GM21723 (cell line): ENCODE measurements around the gene ATP8A1.
"Not testable (repeated sequence)": the region's sequence is repeated elsewhere in the genome, so short reads cannot be mapped to it uniquely, and the experiment has no call there.

Experiments
- ATAC-seq: cut with Tn5 transposase; IDR thresholded peaks from one replicate; pipeline ENCODE4 v1.9.1; 2021; ENCODE audit warnings: mild to moderate bottlenecking, moderate library complexity; ENCODE audit not compliant: unreplicated experiment

The ATP8A1 gene

GRCh38 chr4:42377497-42377896 lies 279.4 kb downstream of the ATP8A1 start:
- ATAC-seq = no peak

- ATAC-seq = not testable (repeated sequence)
These were observed 284.6 kb downstream of the ATP8A1 start for GRCh38 chr4:42372303-42372702.

- peak; percentile 73 for ATAC-seq
These were observed 285.3 kb downstream of the ATP8A1 start for GRCh38 chr4:42371305-42372252.

- ATAC-seq = no peak
These were observed 287.4 kb downstream of the ATP8A1 start for GRCh38 chr4:42369489-42369888.

- ATAC-seq = no peak
These were observed 289.9 kb downstream of the ATP8A1 start for GRCh38 chr4:42366959-42367358.

- ATAC-seq = no peak
These were observed 292.4 kb downstream of the ATP8A1 start for GRCh38 chr4:42364266-42365053.

GRCh38 chr4:42363614-42364013 lies 293.3 kb downstream of the ATP8A1 start:
- no peak for ATAC-seq

- ATAC-seq = no peak
These were observed 294.3 kb downstream of the ATP8A1 start for GRCh38 chr4:42362591-42362990.

GRCh38 chr4:42361456-42361855 lies 295.4 kb downstream of the ATP8A1 start:
- no peak for ATAC-seq

- ATAC-seq = no peak
These were observed 296.6 kb downstream of the ATP8A1 start for GRCh38 chr4:42360256-42360669.

GRCh38 chr4:42359711-42360110 lies 297.2 kb downstream of the ATP8A1 start:
- no peak for ATAC-seq
